GM12878 (cell line): ENCODE results near the gene TMED10. TPM values are rescaled to one million over a fixed set of nuclear protein-coding genes. Genes with fewer than 3 reads are reported as not detected.

Experiments used
- ATAC-seq: fragments of 200-7000 bp; cut with Tn5 transposase; 3 replicates; pipeline ENCODE4 v1.9.1; 2020; ENCODE audit warnings: mild to moderate bottlenecking, moderate library complexity
- BruUV-seq: library from RNA; stranded (reverse); fragments of 400-500 nt; replicated peaks from 2 replicates; lab custom pipeline; 2021; lab: Mats Ljungman, UMichigan
- CTCF ChIA-PET: fragments of 300-600 bp; sonication (Branson Sonifier 250); formaldehyde crosslinking; extraction: SDS; loops from one replicate; lab custom pipeline; 2021; ENCODE audit warnings: inconsistent platforms; lab: Yijun Ruan, JAX
- POLR2A ChIA-PET: fragments of 350-600 bp; formaldehyde crosslinking; extraction: SDS; loops from one replicate; lab custom pipeline; 2021; ENCODE audit warnings: inconsistent platforms; lab: Charles Lee
- RAD21 ChIA-PET: fragments of 300-600 bp; sonication (Branson Sonifier 250); formaldehyde crosslinking; loops from one replicate; lab custom pipeline; 2023; ENCODE audit warnings: antibody characterized with exemption; ENCODE audit not compliant: unreplicated experiment; lab: Charles Lee
- SMC1A ChIA-PET: fragments of 300-600 bp; sonication (Branson Sonifier 250); formaldehyde crosslinking; loops from one replicate; lab custom pipeline; 2023; ENCODE audit not compliant: unreplicated experiment, uncharacterized antibody; lab: Charles Lee
- DNase-seq: peaks from one replicate; pipeline ENCODE4 v3.0.0-alpha.2; 2011; ENCODE audit warnings: low read depth, low spot score
- FAIRE-seq: peaks from 3 replicates; lab custom pipeline; 2011; peaks lifted over from hg19 to GRCh38; lab: Jason Lieb, UNC
- H2AFZ ChIP-seq: 2 replicates; pipeline ENCODE4 v1.6.0; 2011; ENCODE audit warnings: low read depth, low read length, control low read depth; ENCODE audit not compliant: control insufficient read depth
- H3K27ac ChIP-seq: 2 replicates; pipeline ENCODE4 v1.5.1; 2011; ENCODE audit warnings: control low read depth; ENCODE audit not compliant: control insufficient read depth, insufficient read depth
- H3K27me3 ChIP-seq, 2 experiments: replicated peaks in 1 of 2; 2 replicates each; pipeline versions ENCODE4 v1.6.0 to v1.6.1; 2011; ENCODE audit warnings: low read length in 1 of 2; ENCODE audit not compliant: control insufficient read depth in 2 of 2, insufficient read depth in 2 of 2
- H3K36me3 ChIP-seq, 2 experiments: 2 replicates each; pipeline ENCODE4 v1.5.1; 2011; ENCODE audit warnings: low read length in 1 of 2; ENCODE audit not compliant: control insufficient read depth in 2 of 2, insufficient read depth in 2 of 2
- H3K4me1 ChIP-seq: 2 replicates; pipeline ENCODE4 v1.6.1; 2011; ENCODE audit warnings: mild to moderate bottlenecking, low read length, moderate library complexity, mixed read lengths; ENCODE audit not compliant: control insufficient read depth, insufficient read depth
- H3K4me2 ChIP-seq: 2 replicates; pipeline ENCODE4 v1.6.0; 2011; ENCODE audit warnings: control low read depth; ENCODE audit not compliant: control insufficient read depth, insufficient read depth
- H3K4me3 ChIP-seq: fragments of 200-600 bp; sonication (generic); 2 replicates; pipeline ENCODE4 v1.5.1; 2016
- H3K79me2 ChIP-seq: 2 replicates; pipeline ENCODE4 v1.6.0; 2011; ENCODE audit warnings: low read length; ENCODE audit not compliant: control insufficient read depth, insufficient read depth
- H3K9ac ChIP-seq: 2 replicates; pipeline ENCODE4 v1.8.0; 2011; ENCODE audit warnings: low read length, control low read depth, mixed read lengths; ENCODE audit not compliant: control insufficient read depth, insufficient read depth
- H3K9me3 ChIP-seq: replicated peaks from 3 replicates; pipeline ENCODE4 v1.5.1; 2011; ENCODE audit warnings: mild to moderate bottlenecking, low read length; ENCODE audit not compliant: control insufficient read depth, insufficient read depth
- H4K20me1 ChIP-seq: 2 replicates; pipeline ENCODE4 v1.6.0; 2011; ENCODE audit not compliant: control insufficient read depth, insufficient read depth
- CBX5 ChIP-seq: sonication (generic); IDR thresholded peaks from 2 replicates; pipeline ENCODE4 v1.6.1; 2016; ENCODE audit warnings: low read depth, moderate library complexity, mild to moderate bottlenecking, inconsistent platforms
- CREM ChIP-seq: IDR thresholded peaks from 2 replicates; pipeline ENCODE4 v1.6.1; 2014; ENCODE audit warnings: antibody characterized with exemption, low read depth
- GATAD2B ChIP-seq: fragments of 450-650 bp; conservative IDR thresholded peaks from 2 replicates; pipeline ENCODE4 v1.6.1; 2017; ENCODE audit warnings: low read depth, mild to moderate bottlenecking, moderate library complexity
- IKZF1 ChIP-seq: fragments of 450-650 bp; conservative IDR thresholded peaks from 2 replicates; pipeline ENCODE4 v1.6.1; 2017; ENCODE audit warnings: antibody characterized with exemption, mild to moderate bottlenecking
- JUNB ChIP-seq: IDR thresholded peaks from 2 replicates; pipeline ENCODE4 v1.6.1; 2016; ENCODE audit warnings: antibody characterized with exemption, mild to moderate bottlenecking
- NFYA ChIP-seq: IDR thresholded peaks from 2 replicates; pipeline ENCODE4 v1.6.1; 2011; ENCODE audit warnings: low read depth, mild to moderate bottlenecking, low read length, improper control_type of control experiment, borderline replicate concordance
- NFYB ChIP-seq: IDR thresholded peaks from 2 replicates; pipeline ENCODE4 v1.6.1; 2011; ENCODE audit warnings: low read depth, mild to moderate bottlenecking, low read length, improper control_type of control experiment, moderate library complexity; ENCODE audit not compliant: insufficient read depth
- POLR2AphosphoS2 ChIP-seq: IDR thresholded peaks from 2 replicates; pipeline ENCODE4 v1.6.1; 2011; ENCODE audit warnings: low read depth, mild to moderate bottlenecking, low read length, improper control_type of control experiment, moderate library complexity
- POU2F2 ChIP-seq: IDR thresholded peaks from 3 replicates; pipeline ENCODE4 v1.6.1; 2011; ENCODE audit warnings: low read depth, mild to moderate bottlenecking, low read length, borderline replicate concordance
- SIX5 ChIP-seq: IDR thresholded peaks from 2 replicates; pipeline ENCODE4 v1.6.1; 2011; ENCODE audit warnings: mild to moderate bottlenecking, low read depth, low read length, moderate library complexity; ENCODE audit not compliant: severe bottlenecking
- TAF1 ChIP-seq: IDR thresholded peaks from 2 replicates; pipeline ENCODE4 v1.6.1; 2011; ENCODE audit warnings: mild to moderate bottlenecking, low read depth, low read length, borderline replicate concordance
- TBL1XR1 ChIP-seq: IDR thresholded peaks from 2 replicates; pipeline ENCODE4 v1.6.1; 2012; ENCODE audit warnings: low read depth, low read length, improper control_type of control experiment
- WGBS: methylation state at CpG from one replicate; pipeline ENCODE4 v1.1.6; 2016; ENCODE audit warnings: low lambda C conversion rate; ENCODE audit not compliant: insufficient replicate concordance, insufficient coverage; ENCODE audit errors: missing lambda C conversion rate; 5-methylcytosine and 5-hydroxymethylcytosine counted together
- in situ Hi-C: fragments of 300-500 bp; cut with MboI; formaldehyde crosslinking; loops from 9 replicates; pipeline ENCODE4 v1.14.3; 2018; ENCODE audit warnings: mixed read lengths
- intact Hi-C: fragments of 100-400 bp; cut with micrococcal nuclease; formaldehyde crosslinking; loops from one replicate; pipeline ENCODE4 v1.14.2; 2022; ENCODE audit not compliant: unreplicated experiment
- polyA plus RNA-seq, 11 experiments: library from polyadenylated mRNA; depleted of rRNA in 4 of 11; unstranded in 6 of 11; stranded (reverse) in 5 of 11; fragments of >200 nt; fragmentation: Nextera tagmentation in 4 of 11; fragmentation: Illumina TruSeq in 1 of 11; extraction: Ambion mirVana in 4 of 11; extraction: Trizol in 1 of 11; gene quantifications; 1 replicate in 1 of 11; 2 replicates in 10 of 11; pipeline versions ENCODE4 v1.2.1 to v1.2.3, GENCODE V29; 2011 to 2016; ENCODE audit warnings: inconsistent platforms in 2 of 11, missing spikeins in 2 of 11, low read depth in 1 of 11
- total RNA-seq, 4 experiments: library from RNA; depleted of rRNA in 3 of 4; stranded (reverse); fragments of >200 nt in 3 of 4; fragmentation: Illumina TruSeq in 1 of 4; extraction: Trizol in 1 of 4; gene quantifications; 2 replicates each; pipeline versions ENCODE4 v1.2.1 to v1.2.3, GENCODE V29; 2013 to 2021
- TF ChIP-seq, protein P1 (sequence below): IDR thresholded peaks from 2 replicates; pipeline ENCODE4 v1.6.1; 2011; ENCODE audit warnings: low read depth, low read length, improper control_type of control experiment, borderline replicate concordance
- TF ChIP-seq, protein P2 (sequence below): fragments of 450-650 bp; IDR thresholded peaks from 2 replicates; pipeline ENCODE4 v1.6.1; 2017; ENCODE audit warnings: mild to moderate bottlenecking
- TF ChIP-seq, protein P3 (sequence below): fragments of 150-350 bp; IDR thresholded peaks from 2 replicates; pipeline ENCODE4 v1.6.1; 2016; ENCODE audit warnings: low read depth, low read length

The TMED10 gene
- total and polyA plus RNA-seq, 10 of the 15 experiments (the other 5 are each of a cell fraction or from before 2014, with no cell fraction given): 99.8 to 270 (median 180) TPM

DNA sequence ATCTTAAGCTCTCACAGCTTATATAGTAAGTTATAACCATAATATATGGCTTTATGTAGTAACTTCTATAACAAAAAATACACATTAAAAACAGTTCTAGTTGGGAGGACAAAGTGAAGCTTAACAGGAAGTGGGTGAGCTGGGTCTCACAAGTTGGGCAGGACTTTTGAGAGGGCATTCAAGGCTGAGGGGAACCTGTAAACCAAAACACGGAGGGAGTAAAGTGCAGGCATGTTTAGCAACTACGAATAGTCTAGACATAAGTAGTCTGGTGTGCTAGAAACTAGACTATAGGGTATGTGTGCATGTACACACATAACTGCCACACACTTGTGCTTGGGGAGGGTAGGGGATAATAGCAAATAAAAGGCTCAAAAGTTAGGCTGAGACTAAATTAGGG lies 35.4 kb downstream of the TMED10 start:
- FAIRE-seq: no peak
- CTCF ChIA-PET: interaction anchor here (1.1 to 11.5 kb wide), 6 partner anchors 9 to 159 kb away, joined by 3 to 227 read pairs (median 4); no protein-coding TSS in a partner anchor
- Histone ChIP-seq H3K4me3 (no peak overlapping the region), H3K9ac (no peak overlapping the region), H3K79me2 (peaks cover 18% of the 10 kb centered on the region), H3K27ac (no peak overlapping the region), H3K4me2 (no peak overlapping the region), H3K4me1 (peaks cover 18% of the 10 kb centered on the region), H3K9me3 (no peaks in the 10 kb centered on the region), H4K20me1 (no peaks in the 10 kb centered on the region), H2AFZ (no peak overlapping the region), H3K27me3 (no peaks in the 10 kb centered on the region), H3K36me3 (peaks cover 2 to 7% of the 10 kb centered on the region in 2 experiments; a peak in 2 of 4 replicates)
- BruUV-seq: no TSS peak
- 24% methylated on average over 2 of the region's 2 CpGs for WGBS
- SMC1A ChIA-PET: interaction anchor here (1.3 to 3.2 kb wide), 6 partner anchors 15 to 420 kb away, joined by 3 to 29 read pairs (median 4); no protein-coding TSS in a partner anchor
- ATAC-seq: no peak
- RAD21 ChIA-PET: interaction anchor here (0.5 to 7.7 kb wide), 5 partner anchors 10 to 372 kb away, joined by 3 to 57 read pairs (median 5); no protein-coding TSS in a partner anchor
- POLR2A ChIA-PET: interaction anchor here (0.9 to 1.2 kb wide), 3 partner anchors 35 to 158 kb away, joined by 3 to 5 read pairs (median 4); no protein-coding TSS in a partner anchor
- intact Hi-C loops (no loop called here), in situ Hi-C loops (no loop called here)
- DNase-seq: no peak
- TF ChIP-seq POLR2AphosphoS2: no peak
- no peak for TF ChIP-seq IKZF1
- TF ChIP-seq TBL1XR1: no peak
- no peak for TF ChIP-seq TAF1
- TF ChIP-seq POU2F2: no peak
- no peak for TF ChIP-seq SIX5
- TF ChIP-seq GATAD2B: no peak
- no peak for TF ChIP-seq NFYB
- no peak for TF ChIP-seq JUNB
- no peak for TF ChIP-seq NFYA
- TF ChIP-seq CREM: no peak
- TF ChIP-seq, protein P1, sequence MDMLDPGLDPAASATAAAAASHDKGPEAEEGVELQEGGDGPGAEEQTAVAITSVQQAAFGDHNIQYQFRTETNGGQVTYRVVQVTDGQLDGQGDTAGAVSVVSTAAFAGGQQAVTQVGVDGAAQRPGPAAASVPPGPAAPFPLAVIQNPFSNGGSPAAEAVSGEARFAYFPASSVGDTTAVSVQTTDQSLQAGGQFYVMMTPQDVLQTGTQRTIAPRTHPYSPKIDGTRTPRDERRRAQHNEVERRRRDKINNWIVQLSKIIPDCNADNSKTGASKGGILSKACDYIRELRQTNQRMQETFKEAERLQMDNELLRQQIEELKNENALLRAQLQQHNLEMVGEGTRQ: no peak
- TF ChIP-seq CBX5: no peak
- TF ChIP-seq, protein P2, sequence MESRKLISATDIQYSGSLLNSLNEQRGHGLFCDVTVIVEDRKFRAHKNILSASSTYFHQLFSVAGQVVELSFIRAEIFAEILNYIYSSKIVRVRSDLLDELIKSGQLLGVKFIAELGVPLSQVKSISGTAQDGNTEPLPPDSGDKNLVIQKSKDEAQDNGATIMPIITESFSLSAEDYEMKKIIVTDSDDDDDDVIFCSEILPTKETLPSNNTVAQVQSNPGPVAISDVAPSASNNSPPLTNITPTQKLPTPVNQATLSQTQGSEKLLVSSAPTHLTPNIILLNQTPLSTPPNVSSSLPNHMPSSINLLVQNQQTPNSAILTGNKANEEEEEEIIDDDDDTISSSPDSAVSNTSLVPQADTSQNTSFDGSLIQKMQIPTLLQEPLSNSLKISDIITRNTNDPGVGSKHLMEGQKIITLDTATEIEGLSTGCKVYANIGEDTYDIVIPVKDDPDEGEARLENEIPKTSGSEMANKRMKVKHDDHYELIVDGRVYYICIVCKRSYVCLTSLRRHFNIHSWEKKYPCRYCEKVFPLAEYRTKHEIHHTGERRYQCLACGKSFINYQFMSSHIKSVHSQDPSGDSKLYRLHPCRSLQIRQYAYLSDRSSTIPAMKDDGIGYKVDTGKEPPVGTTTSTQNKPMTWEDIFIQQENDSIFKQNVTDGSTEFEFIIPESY: no peak
- TF ChIP-seq, protein P3, sequence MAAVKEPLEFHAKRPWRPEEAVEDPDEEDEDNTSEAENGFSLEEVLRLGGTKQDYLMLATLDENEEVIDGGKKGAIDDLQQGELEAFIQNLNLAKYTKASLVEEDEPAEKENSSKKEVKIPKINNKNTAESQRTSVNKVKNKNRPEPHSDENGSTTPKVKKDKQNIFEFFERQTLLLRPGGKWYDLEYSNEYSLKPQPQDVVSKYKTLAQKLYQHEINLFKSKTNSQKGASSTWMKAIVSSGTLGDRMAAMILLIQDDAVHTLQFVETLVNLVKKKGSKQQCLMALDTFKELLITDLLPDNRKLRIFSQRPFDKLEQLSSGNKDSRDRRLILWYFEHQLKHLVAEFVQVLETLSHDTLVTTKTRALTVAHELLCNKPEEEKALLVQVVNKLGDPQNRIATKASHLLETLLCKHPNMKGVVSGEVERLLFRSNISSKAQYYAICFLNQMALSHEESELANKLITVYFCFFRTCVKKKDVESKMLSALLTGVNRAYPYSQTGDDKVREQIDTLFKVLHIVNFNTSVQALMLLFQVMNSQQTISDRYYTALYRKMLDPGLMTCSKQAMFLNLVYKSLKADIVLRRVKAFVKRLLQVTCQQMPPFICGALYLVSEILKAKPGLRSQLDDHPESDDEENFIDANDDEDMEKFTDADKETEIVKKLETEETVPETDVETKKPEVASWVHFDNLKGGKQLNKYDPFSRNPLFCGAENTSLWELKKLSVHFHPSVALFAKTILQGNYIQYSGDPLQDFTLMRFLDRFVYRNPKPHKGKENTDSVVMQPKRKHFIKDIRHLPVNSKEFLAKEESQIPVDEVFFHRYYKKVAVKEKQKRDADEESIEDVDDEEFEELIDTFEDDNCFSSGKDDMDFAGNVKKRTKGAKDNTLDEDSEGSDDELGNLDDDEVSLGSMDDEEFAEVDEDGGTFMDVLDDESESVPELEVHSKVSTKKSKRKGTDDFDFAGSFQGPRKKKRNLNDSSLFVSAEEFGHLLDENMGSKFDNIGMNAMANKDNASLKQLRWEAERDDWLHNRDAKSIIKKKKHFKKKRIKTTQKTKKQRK: no peak
